GM12801 (cell line): ENCODE results near the gene SAMSN1.

Source experiments
- TF ChIP-seq, protein P1 (sequence below): IDR thresholded peaks from one replicate; pipeline ENCODE4 v1.5.1; 2011; ENCODE audit warnings: control low read depth; ENCODE audit not compliant: insufficient read length; ENCODE audit errors: extremely low read depth

The SAMSN1 gene

GRCh38 chr21:14589855-14590563, 43.9 kb upstream of the SAMSN1 start:
- TF ChIP-seq, protein P1, sequence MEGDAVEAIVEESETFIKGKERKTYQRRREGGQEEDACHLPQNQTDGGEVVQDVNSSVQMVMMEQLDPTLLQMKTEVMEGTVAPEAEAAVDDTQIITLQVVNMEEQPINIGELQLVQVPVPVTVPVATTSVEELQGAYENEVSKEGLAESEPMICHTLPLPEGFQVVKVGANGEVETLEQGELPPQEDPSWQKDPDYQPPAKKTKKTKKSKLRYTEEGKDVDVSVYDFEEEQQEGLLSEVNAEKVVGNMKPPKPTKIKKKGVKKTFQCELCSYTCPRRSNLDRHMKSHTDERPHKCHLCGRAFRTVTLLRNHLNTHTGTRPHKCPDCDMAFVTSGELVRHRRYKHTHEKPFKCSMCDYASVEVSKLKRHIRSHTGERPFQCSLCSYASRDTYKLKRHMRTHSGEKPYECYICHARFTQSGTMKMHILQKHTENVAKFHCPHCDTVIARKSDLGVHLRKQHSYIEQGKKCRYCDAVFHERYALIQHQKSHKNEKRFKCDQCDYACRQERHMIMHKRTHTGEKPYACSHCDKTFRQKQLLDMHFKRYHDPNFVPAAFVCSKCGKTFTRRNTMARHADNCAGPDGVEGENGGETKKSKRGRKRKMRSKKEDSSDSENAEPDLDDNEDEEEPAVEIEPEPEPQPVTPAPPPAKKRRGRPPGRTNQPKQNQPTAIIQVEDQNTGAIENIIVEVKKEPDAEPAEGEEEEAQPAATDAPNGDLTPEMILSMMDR, result no peak

DNA sequence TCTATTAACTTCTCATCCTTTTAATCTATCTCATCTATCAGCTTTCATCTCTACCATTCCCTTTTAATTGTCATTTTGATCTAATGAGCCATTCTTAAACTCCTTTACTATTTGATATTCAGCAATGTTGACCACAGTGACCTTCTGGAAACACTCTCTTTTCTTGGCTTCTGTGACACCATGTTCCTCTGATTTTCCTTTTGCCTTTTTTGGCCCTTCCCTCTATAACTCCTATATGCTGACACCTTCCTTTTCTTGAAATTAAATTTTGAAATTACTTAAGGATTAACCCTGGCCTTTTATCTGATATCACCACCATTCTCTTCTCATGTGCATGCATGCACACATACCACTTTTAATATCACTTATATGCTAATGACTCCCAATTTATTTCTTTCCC, 41.2 kb upstream of the SAMSN1 start:
- TF ChIP-seq, protein P1, result no peak

DNA sequence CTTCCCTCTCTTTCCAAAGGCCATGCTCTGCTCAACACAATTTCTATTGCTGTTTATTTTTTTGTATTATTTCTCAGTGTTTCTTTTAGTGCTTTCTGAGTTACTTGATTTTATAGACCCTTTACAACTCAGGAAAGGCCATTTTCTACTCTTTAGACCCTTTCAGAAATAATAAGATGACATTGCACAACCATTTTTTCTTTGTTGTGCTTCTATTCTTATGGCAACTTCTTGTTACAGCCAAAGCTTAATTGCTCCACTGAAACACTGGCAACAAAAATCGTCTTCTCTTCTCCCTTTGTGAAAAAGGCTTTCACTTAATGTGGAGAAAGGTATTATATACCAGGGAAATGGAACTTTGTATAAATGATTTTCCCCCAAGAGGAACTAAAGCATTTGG, 39.0 kb upstream of the SAMSN1 start:
- TF ChIP-seq, protein P1, result no peak

DNA sequence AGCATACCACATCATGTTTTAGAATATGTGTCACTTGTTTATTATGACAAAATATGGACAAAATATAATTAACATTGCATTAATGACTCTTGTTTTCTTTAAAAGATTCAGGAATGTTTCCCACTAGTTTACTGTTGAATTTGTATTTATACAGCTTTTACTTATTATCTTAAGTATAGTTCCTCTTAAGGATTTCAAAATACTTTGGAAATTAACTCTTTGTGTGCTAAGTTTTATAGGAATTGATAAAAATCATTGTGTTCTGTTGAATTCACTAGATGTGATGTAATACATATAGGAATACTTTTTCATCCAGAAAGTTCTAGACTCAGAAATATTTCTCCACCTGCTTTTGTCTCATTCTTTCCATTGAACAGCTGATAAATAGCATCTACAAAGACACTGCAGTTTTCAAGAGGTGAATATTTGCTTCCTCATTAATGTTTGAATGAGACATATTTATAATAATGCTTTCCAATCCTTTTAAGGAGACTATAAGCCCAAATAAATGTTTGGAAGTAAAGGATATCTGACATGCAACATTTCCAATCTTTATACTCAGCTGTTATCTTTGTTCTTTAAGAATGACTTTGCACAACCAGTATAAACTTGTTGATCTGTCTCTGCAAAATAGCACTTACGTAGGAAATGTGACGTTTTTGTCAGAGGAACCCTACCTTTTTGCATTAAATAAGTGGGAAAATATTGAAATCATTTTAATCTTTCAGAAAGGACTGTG, 38.4 kb upstream of the SAMSN1 start:
- TF ChIP-seq, protein P1, result no peak

- TF ChIP-seq, protein P1, result no peak
Measured at GRCh38 chr21:14583629-14584255, 37.6 kb upstream of the SAMSN1 start.

DNA sequence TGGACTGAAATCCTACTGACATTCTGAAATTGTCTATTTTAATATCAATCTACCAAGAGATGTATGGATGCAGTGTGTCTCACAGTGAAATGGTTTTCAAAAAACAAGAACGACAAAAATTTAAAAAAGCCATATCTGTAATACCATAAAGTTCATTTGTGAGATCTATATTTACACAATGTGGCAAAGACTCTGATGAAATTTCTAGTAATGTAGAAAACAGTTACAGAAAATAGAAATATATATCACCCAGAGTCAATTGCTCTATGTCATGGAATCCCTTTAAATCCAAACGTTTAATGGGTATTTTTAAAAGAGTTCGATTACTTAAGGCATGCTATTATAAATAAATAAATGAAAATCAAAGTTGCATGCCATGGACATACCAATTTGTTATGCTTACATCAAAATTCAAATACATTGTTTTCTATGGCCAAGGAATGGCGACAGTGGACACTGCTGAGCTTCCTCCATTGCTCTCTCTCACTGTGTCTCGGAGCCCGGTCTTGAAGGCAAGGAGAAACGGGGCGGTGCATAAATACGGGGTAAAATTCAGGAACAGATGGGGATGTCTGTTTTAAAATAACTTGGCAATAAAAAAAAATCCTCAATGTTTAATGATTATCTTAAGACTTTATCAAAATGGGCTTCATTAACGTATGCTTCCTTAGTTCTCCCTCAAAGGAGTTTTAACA, 37.0 kb upstream of the SAMSN1 start:
- TF ChIP-seq, protein P1, result no peak

DNA sequence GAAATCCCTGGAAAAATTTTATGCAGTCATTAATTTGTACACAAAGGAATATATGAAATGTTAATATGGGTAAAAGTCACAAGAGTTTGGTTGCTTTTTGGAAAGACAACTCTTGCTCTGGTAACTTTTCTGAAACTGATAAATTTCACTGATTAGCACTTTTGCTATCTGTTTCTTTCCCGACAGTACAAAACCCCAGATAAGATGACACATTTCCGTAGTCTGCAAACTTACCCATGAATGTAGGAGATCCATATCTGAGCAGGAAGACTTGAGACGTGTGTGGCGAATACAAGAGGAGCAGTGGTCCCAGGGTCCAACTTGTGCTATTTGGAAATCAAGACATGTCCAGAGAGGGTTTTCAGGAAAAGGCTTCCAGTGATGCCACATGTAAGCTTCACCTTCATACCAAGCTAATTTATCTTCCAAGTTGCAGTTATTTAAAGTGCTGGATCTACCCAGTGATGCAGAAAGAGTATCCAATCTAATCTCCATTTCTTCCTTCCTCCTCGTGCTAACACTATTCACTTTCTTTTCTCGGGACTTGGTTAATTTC, 35.9 kb upstream of the SAMSN1 start:
- TF ChIP-seq, protein P1, result no peak
